HG03571 (cell line): ENCODE data around the gene GRAMD1B.

Experiments used
- ATAC-seq: cut with Tn5 transposase; IDR thresholded peaks from one replicate; pipeline ENCODE4 v1.9.1; 2021; ENCODE audit not compliant: unreplicated experiment

The GRAMD1B gene

GRCh38 chr11:123473941-123474677 is 44.0 kb downstream of the GRAMD1B start:
- ATAC-seq = no peak

- no peak for ATAC-seq
Measured at GRCh38 chr11:123474994-123475393, 44.9 kb downstream of the GRAMD1B start.

DNA sequence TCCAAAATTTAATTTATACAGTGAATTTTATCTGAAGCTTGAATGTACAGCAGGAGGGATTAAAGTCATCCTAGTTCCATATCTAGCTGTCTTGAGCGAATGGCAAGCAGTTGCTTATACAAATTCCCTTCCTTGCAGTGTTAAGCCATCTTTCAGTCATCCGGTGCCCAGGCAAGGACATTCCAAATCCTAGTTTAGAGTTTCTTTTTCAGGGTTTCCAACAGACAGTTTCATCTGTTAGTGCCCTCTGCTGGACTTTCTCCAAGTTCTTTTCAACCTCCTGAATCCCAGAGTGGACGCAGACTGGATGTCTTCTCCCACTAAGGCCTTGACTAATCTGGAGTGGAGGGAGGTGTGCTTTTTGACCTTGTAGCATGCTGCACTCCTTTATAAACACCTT is 45.4 kb downstream of the GRAMD1B start:
- ATAC-seq = no peak

DNA sequence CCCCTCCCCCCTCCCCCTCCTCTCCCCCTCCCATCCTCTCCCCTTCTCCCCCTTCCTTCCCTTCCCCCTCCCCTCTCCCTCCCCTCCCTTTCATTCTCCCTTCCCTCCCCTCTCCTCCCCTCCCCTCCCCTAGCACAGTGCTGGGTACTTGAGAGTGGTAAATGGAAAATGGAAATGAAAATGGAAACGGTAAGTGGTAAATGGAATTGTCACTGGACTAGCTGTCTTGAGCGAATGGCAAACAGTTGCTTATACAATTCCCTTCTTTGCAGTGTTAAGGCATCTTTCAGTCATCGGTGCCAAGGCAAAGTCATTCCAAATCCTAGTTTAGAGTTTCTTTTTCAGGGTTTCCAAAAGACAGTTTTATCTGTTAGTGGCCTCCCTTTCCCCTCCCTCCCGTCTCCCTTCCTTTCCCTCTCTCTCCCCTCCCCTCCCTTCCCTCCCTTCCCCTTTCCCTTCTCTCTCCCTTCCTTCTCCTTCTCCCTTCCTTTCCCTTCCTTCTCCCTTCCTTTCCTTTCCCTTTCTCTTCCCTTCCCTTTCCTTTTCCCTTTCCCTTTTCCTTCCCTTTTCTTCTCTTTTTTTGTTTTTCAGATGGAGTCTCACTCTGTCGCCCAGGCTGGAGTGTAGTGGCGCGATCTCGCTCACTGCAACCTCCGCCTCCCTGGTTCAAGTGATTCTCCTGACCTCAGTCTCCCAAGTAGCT is 47.3 kb downstream of the GRAMD1B start:
- no peak for ATAC-seq

DNA sequence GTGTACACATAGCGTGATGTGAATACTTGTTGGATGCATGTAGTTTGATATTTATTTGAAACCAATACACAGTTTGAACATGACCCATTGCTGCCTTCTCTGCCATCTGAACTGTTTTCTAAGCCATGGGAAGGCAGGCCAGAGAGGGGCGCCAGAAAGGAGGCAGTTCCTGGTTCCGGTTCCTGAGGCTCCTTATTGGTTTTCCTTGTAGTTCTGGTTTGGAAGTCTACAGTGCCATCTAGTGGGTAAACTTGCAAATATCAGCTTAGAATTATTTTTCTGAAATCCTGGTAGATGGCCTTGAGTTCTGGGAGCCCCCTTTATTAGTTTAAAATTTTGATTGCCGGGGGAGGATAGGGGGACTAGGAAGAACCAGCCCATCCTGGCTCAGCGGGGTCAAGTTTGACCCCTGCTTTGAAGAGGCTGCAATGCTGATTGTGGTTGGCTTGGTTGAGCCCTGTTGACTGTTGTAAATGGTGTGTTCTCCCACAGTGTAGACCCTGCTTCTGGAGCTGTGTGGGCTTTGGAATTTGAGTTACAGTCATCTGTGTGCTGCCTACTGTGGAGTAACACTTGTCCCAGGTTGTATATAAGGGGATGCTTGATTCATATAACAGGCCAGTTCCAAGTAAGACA is 48.4 kb downstream of the GRAMD1B start:
- no peak for ATAC-seq

DNA sequence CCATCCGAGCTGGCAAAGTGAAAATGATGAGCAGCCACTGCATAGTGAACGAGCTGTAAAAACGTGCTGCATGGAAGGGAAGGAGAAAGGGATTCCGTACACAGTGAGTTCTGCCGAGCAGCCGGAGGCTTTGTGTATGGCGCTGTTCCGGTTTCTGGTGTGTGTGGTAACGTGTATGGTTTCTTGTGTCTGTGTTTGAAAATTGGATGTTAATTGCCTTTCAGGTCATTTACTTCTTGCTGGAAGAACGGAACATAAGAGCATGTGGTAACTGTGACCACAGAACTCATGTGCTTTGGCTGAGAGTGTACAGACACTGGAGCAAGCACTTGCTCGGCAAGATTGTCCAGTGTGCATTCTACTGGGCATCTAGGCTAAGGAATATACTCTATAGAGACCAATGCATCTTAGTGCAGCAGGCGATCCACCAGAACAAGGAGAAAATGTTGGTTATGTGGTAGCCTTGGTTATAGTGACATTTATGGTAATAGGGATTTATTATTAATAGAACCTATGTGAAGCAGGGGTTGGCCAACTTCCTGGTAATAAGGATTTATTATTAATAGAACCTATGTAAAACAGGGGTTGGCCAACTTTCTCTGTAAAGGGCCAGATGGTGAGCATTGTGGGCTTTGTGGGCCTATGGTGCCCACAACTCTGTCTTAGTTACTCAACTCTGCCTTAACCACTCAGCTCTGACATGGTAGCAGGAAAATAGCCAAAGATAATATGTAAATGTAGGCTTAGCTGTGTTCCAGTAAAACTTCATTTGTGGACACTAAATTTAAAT is 49.2 kb downstream of the GRAMD1B start:
- ATAC-seq = peak; percentile 78

- no peak for ATAC-seq
Measured at GRCh38 chr11:123480290-123480815, 50.3 kb downstream of the GRAMD1B start.

DNA sequence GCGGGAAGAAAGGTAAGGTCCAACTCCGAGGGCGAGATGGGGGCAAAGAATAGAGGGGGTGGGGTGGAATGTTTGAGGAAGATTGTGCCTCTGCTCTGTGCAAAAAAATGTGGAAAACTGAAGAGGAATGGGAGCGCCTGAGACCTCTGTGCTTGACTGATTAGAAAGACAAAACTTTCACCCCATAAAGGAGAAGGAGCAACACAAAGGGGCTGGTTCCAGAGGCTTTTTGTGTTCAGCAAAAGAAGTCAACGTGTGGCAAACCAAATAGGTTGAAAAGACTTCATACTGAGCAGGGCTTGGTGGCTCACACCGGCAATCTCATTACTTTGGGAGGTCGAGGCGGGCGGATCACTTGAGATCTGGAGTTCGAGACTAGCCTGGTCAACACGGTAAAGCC is 50.8 kb downstream of the GRAMD1B start:
- ATAC-seq = no peak

DNA sequence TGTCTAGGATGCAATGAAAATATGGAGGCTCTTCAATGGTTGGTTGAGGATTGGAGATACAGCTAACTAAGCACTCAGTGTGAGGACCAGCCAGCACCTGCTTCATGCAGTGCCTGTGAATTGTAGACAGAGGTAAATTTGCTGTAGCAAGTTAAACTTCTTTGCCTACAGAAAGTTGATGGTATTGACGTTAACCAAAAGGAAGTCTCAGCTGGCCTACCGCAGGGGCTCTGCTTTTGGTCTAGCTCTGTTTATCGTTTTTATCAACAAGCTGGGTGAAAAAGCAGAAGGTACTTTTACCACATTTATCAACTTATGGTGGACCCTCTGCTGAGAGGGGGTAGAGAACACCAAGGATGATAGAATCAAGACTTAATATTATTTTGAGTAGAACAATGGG is 51.6 kb downstream of the GRAMD1B start:
- ATAC-seq = no peak

DNA sequence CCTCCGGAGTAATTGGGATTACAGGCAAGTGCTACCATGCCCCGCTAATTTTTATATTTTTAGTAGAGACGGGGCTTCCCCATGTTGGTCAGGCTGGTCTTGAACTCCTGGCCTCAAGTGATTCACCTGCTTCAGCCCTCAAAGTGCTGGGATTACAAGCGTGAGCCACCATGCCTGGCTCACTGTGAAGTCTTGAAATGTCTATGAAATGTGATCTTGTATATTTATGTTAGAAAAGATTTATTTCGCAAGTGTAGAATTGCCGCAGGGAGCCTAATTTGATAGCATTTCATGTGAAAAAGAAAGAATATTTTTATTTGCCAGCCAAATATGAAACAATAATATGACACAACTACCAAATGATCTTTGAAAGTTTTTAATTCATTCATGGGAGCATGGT is 52.1 kb downstream of the GRAMD1B start:
- ATAC-seq = no peak

GRCh38 chr11:123483058-123483457 is 53.0 kb downstream of the GRAMD1B start:
- no peak for ATAC-seq

DNA sequence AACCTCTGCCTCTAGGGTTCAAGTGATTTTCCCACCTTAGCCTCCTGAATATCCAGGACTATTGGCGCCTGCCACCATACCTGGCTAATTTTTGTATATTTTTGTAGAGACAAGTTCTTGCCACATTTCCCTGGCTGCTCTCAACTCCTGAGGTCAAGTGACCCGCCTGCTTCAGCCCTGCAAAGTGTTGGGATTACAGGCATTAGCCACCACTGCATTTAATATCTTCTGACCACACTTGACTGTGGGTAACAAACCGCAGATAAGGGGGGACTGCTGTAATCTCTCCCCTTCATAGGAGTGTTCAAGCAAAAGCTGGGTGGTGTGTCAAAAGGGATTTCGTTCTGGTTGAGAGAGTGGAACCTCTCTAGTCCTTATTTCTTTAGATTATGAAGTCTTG is 53.4 kb downstream of the GRAMD1B start:
- ATAC-seq = no peak

DNA sequence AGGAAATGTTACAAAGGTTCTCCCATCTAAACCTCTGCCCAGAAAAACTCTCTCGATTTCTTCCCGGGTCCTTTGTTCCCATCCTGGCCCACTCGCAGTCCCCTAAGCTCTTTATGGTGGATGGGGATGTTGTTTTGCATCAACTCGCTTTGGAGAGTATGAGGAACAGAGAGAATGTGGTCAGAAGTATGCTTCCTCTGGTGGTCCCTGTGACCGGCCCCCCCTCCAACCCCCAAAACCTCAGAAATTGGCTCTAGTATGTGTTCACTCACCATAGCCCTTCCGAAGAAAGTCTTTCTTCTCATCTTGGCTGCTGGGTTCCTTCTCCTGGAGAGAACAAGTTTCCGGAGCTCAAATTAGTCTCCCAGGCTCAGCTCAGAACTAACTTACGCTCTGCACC is 54.4 kb downstream of the GRAMD1B start:
- ATAC-seq = no peak

DNA sequence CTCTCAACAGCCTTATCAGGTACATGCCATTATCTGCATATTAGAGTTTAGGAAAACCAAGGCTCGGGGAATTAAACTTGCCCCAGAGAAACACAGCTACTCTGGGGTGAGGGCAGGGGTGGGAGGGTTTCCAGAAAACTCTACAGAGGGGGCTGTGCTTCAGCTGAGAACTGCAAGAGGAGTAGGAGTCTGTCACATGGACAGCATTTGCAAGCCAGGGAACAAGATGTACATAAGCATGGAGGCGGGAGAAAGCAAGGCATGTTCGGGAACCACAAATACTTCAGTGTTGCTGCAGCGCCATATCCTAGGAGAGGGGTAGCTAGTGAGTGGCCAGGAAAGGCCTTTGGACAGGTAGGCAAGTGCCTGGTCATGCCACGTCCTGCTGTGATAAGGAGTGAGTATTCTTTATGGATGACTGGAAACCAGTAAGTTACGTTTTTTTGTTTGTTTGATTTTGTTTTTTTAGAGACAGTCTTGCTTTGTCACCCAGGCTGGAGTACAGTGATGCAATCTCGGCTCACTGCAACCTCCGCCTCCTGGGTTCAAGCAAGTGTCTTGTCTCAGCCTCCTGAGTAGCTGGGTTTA is 57.2 kb downstream of the GRAMD1B start:
- ATAC-seq = no peak

DNA sequence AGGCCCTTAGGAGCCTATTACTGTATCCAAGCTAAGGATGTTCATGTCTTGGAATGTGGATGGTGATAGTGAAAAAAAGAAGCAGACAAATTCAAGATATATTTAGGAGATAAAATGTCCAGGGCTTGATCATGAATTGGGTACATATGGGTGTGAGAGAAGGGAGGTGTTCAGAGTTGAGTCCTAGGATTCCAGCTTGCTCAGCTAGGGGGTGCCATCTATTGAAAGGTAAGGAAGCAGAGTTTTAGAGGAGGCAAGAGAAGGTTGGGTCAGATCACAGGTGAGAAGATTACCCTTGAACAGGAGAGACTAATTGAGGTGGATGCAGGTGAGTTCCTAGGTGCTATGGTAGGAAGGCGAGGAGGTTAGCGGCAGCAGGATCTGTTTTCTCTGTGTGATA is 60.5 kb downstream of the GRAMD1B start:
- ATAC-seq = no peak

DNA sequence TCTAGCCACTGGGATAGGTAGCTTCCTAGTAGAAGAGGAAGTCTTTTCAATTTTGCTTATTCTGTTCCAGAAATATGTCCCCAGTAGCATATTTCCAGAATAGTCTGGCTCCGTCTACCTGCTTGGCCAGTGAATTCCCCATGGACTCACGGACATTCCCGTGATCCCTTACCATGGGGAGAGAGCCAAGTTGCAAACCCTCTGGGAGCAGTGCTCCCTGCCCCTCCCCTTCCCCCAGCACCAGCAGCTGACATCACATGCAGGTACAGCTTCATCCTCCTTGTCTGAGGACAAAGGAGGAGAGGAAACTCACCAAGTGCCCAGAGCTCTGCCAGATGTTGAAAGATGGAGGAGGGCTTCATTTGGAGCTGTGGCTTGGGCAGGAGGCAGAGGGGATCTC is 61.2 kb downstream of the GRAMD1B start:
- no peak for ATAC-seq

GRCh38 chr11:123493349-123494063 is 63.4 kb downstream of the GRAMD1B start:
- no peak for ATAC-seq

DNA sequence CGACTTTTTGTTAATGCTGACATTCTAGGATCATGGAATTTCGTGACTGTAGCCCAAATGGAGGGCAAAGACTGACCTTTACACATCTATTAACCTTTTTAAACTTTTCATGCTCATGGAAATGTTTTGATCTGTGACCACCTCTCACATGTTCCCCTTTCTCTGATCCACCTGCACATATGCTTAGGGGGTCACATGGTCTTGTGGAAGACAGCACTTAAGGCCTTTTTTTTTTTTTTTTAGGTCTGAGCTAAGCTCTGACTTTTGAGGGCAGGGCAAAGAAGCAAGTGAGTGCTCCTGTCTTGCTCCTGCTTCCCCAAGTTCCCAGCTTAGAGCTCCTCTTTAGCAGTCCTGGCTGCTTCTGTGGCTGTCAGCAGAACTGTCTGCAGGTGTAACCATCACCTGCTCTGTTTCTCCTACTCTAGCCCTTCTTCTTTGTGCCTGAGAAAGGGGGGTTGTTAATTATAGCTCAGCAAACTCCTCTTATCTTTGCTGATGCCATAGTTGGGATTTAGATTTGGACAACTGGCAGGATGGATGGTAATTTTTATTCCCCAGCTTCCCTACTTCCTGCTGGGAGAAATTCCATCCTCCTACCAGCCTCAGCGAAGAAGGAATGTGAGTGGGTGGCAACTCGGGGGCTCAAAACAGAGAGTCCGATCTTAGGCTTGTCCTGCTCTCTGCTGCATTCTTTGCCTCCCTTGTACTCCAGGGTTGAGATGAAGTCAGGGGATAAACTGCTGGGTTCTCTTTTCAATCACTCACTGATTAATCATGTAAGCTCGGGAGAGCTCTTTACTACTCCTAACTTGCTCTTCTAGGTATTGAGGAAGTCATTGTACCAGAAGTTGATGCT is 64.4 kb downstream of the GRAMD1B start:
- no peak for ATAC-seq

- no peak for ATAC-seq
Measured at GRCh38 chr11:123504401-123504800, 74.3 kb downstream of the GRAMD1B start.
